OCI-LY7 (cell line): ENCODE data around the gene TNN. TPM values are rescaled to one million over a fixed set of nuclear protein-coding genes. Genes with fewer than 3 reads are reported as not detected.

Experiments
- BruUV-seq: library from RNA; stranded (reverse); fragments of 400-500 nt; replicated peaks from 2 replicates; lab custom pipeline; 2021; lab: Mats Ljungman, UMichigan
- CTCF ChIA-PET: fragments of 300-600 bp; sonication (Branson Sonifier 250); formaldehyde crosslinking; loops from one replicate; lab custom pipeline; 2022; ENCODE audit warnings: antibody characterized with exemption; ENCODE audit not compliant: unreplicated experiment; lab: Charles Lee
- POLR2A ChIA-PET: fragments of 300-600 bp; sonication (Branson Sonifier 250); formaldehyde crosslinking; loops from one replicate; lab custom pipeline; 2022; ENCODE audit warnings: antibody characterized with exemption; lab: Charles Lee
- DNase-seq: peaks from one replicate; pipeline ENCODE4 v3.0.0-alpha.2; 2015; ENCODE audit warnings: low spot score
- H2AFZ ChIP-seq: fragments of 200-600 bp; sonication (generic), shearing (Covaris generic); 2 replicates; pipeline ENCODE4 v1.6.1; 2014; ENCODE audit warnings: mild to moderate bottlenecking, antibody characterized with exemption, low read length, moderate library complexity
- H3K27ac ChIP-seq: fragments of 200-600 bp; sonication (generic); 2 replicates; pipeline ENCODE4 v1.5.1; 2014; ENCODE audit warnings: mixed run types, low read depth, mild to moderate bottlenecking, moderate library complexity, low read length, inconsistent platforms; ENCODE audit not compliant: poor library complexity, severe bottlenecking
- H3K36me3 ChIP-seq: fragments of 200-600 bp; sonication (generic); 2 replicates; pipeline ENCODE4 v1.6.1; 2014; ENCODE audit warnings: mild to moderate bottlenecking, antibody characterized with exemption, low read length, moderate library complexity, mixed read lengths; ENCODE audit not compliant: insufficient read depth
- H3K4me1 ChIP-seq: fragments of 200-600 bp; sonication (generic); 2 replicates; pipeline ENCODE4 v1.5.1; 2014; ENCODE audit warnings: mild to moderate bottlenecking, low read length; ENCODE audit not compliant: insufficient read depth, poor library complexity, severe bottlenecking
- H3K4me2 ChIP-seq: fragments of 200-600 bp; sonication (generic); 2 replicates; pipeline ENCODE4 v1.6.1; 2014; ENCODE audit warnings: mild to moderate bottlenecking, low read length
- H3K4me3 ChIP-seq: fragments of 200-600 bp; sonication (generic); 2 replicates; pipeline ENCODE4 v1.5.1; 2014; ENCODE audit warnings: mild to moderate bottlenecking, low read depth, low read length; ENCODE audit not compliant: poor library complexity, severe bottlenecking
- H3K79me2 ChIP-seq: fragments of 200-600 bp; sonication (generic); 2 replicates; pipeline ENCODE4 v1.6.1; 2016; ENCODE audit warnings: low read depth, mild to moderate bottlenecking, low read length, moderate library complexity, mixed read lengths; ENCODE audit not compliant: insufficient read depth
- H3K9me2 ChIP-seq: fragments of 200-600 bp; sonication (generic); 2 replicates; pipeline ENCODE4 v1.6.1; 2016; ENCODE audit warnings: mild to moderate bottlenecking, low read length, mixed read lengths; ENCODE audit not compliant: insufficient read depth
- H3K9me3 ChIP-seq: fragments of 200-600 bp; sonication (generic); 2 replicates; pipeline ENCODE4 v1.6.1; 2014; ENCODE audit warnings: mild to moderate bottlenecking, mixed run types, low read length, mixed read lengths
- H4K20me1 ChIP-seq: fragments of 200-600 bp; sonication (generic); 2 replicates; pipeline ENCODE4 v1.6.1; 2014; ENCODE audit warnings: mild to moderate bottlenecking, antibody characterized with exemption, low read length, moderate library complexity, mixed read lengths; ENCODE audit not compliant: insufficient read depth
- EZH2phosphoT487 ChIP-seq: fragments of 200-600 bp; sonication (generic); IDR thresholded peaks from 2 replicates; pipeline ENCODE4 v1.6.1; 2018; ENCODE audit warnings: low read depth, borderline replicate concordance, mild to moderate bottlenecking, mixed run types, antibody characterized with exemption, low read length, moderate library complexity, mixed read lengths
- intact Hi-C: fragments of 100-400 bp; cut with micrococcal nuclease; formaldehyde crosslinking; loops from one replicate; pipeline ENCODE4 v1.10.0; 2022; ENCODE audit not compliant: unreplicated experiment
- total RNA-seq, 2 experiments: library from RNA; depleted of rRNA in 1 of 2; stranded (reverse); fragments of >200 nt in 1 of 2; shearing (Covaris generic) in 1 of 2; gene quantifications; 2 replicates each; pipeline ENCODE4 v1.2.3, GENCODE V29; 2014 to 2022
- TF ChIP-seq, protein P1 (sequence below): fragments of 200-600 bp; sonication (generic); conservative IDR thresholded peaks from 2 replicates; pipeline ENCODE4 v1.5.1; 2014; ENCODE audit warnings: mild to moderate bottlenecking, antibody characterized with exemption, low read length, moderate library complexity, mixed read lengths

Gene TNN
- total RNA-seq, 2 experiments from 2014 or later, result not detected

GRCh38 chr1:175145899-175146528 is 78.4 kb downstream of the TNN start:
- no peak overlapping the region for H3K4me2 ChIP-seq
- intact Hi-C loops, result loop anchor here (1.0 kb wide), 1 partner anchor 117 kb away; no protein-coding TSS in a partner anchor
- H3K9me2 ChIP-seq, result no peaks in the 10 kb centered on the region
- TF ChIP-seq EZH2phosphoT487, result no peak
- TF ChIP-seq, protein P1, sequence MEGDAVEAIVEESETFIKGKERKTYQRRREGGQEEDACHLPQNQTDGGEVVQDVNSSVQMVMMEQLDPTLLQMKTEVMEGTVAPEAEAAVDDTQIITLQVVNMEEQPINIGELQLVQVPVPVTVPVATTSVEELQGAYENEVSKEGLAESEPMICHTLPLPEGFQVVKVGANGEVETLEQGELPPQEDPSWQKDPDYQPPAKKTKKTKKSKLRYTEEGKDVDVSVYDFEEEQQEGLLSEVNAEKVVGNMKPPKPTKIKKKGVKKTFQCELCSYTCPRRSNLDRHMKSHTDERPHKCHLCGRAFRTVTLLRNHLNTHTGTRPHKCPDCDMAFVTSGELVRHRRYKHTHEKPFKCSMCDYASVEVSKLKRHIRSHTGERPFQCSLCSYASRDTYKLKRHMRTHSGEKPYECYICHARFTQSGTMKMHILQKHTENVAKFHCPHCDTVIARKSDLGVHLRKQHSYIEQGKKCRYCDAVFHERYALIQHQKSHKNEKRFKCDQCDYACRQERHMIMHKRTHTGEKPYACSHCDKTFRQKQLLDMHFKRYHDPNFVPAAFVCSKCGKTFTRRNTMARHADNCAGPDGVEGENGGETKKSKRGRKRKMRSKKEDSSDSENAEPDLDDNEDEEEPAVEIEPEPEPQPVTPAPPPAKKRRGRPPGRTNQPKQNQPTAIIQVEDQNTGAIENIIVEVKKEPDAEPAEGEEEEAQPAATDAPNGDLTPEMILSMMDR, result no peak
- H3K4me1 ChIP-seq, result peaks cover 11% of the 10 kb centered on the region
- H3K27ac ChIP-seq, result no peak overlapping the region
- H2AFZ ChIP-seq, result no peak overlapping the region
- DNase-seq, result no peak
- H4K20me1 ChIP-seq, result no peaks in the 10 kb centered on the region
- H3K79me2 ChIP-seq, result no peaks in the 10 kb centered on the region
- CTCF ChIA-PET, result interaction anchor here (1.0 to 1.5 kb wide), 3 partner anchors 21 to 234 kb away, joined by 3 to 4 read pairs (median 4); no protein-coding TSS in a partner anchor
- H3K36me3 ChIP-seq, result no peaks in the 10 kb centered on the region
- no TSS peak for BruUV-seq
- H3K4me3 ChIP-seq, result no peak overlapping the region
- POLR2A ChIA-PET, result interaction anchor here (1.4 kb wide), 1 partner anchor 193 kb away, joined by 6 read pairs; no protein-coding TSS in a partner anchor
- no peaks in the 10 kb centered on the region for H3K9me3 ChIP-seq

DNA sequence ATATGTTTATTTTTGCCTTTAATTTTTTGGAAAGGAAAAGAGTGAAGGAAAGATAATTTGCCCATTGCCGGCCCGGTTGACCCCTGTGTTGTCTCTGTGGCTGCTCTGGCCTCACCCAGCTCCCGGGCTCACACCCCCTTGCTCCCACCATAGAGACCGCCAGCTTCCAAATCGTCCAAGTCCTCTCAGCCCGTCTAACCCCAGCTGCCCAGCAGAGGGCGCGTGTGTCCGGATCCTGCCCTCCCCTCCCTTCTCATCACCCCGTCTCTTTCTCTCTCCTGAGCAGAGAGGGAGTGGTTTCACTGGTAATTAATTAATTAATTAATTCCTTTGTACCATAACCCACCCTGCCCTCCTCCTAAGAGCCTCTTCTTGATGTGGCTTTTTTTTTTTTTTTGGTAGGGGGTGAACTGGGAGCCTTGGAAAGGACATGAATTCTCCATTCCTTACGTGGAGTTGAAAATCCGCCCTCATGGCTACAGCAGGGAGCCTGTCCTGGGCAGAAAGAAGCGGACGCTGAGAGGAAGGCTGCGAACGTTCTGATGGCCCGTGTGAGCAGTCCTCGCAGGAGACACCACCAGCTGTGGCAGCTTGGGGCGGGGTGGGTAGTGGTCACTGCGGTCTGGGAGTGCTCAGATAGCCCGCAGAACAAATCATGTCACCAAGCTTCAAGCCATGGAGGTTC is 79.0 kb downstream of the TNN start:
- no peaks in the 10 kb centered on the region for H3K9me3 ChIP-seq
- no TSS peak for BruUV-seq
- H3K9me2 ChIP-seq, result no peaks in the 10 kb centered on the region
- TF ChIP-seq, protein P1, result peak; percentile 98
- TF ChIP-seq EZH2phosphoT487, result no peak
- CTCF ChIA-PET, result interaction anchor here (1.0 to 1.5 kb wide), 4 partner anchors 21 to 451 kb away, joined by 3 to 4 read pairs (median 4); no protein-coding TSS in a partner anchor
- H2AFZ ChIP-seq, result no peak overlapping the region
- no peaks in the 10 kb centered on the region for H4K20me1 ChIP-seq
- H3K79me2 ChIP-seq, result no peaks in the 10 kb centered on the region
- H3K4me3 ChIP-seq, result no peak overlapping the region
- H3K27ac ChIP-seq, result no peak overlapping the region
- intact Hi-C loops, result loop anchor here (1.0 kb wide), 1 partner anchor 117 kb away; no protein-coding TSS in a partner anchor
- H3K4me2 ChIP-seq, result no peak overlapping the region
- POLR2A ChIA-PET, result interaction anchor here (1.4 kb wide), 1 partner anchor 193 kb away, joined by 6 read pairs; no protein-coding TSS in a partner anchor
- peaks cover 11% of the 10 kb centered on the region for H3K4me1 ChIP-seq
- H3K36me3 ChIP-seq, result no peaks in the 10 kb centered on the region
- DNase-seq, result peak; percentile 74
